HG03354 (cell line): Measurements from ENCODE around the gene KLHL2.

ENCODE experiments used
- ATAC-seq: cut with Tn5 transposase; IDR thresholded peaks from one replicate; pipeline ENCODE4 v1.9.1; 2021; ENCODE audit warnings: mild to moderate bottlenecking; ENCODE audit not compliant: unreplicated experiment, poor library complexity, severe bottlenecking

The KLHL2 gene

DNA sequence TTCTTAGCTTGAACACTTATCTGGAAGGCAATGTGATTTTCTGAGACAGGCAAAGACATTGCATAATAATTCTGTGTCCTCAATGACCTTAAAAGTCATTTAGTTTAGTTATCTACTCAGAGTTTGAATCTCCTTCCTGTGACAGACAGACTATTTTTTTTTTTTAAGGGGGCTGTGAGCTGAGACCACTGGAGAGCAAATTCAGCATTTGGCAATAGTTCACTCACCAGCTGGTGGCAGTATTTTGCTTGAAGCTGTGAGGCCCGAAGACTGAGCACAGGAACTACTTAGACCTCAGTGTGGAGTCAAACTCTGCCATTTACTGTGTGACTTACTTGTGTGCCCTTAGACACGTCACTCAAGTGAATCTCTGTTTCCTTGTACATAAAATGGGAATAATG is 148.5 kb downstream of the KLHL2 start:
- ATAC-seq = peak; percentile 67

DNA sequence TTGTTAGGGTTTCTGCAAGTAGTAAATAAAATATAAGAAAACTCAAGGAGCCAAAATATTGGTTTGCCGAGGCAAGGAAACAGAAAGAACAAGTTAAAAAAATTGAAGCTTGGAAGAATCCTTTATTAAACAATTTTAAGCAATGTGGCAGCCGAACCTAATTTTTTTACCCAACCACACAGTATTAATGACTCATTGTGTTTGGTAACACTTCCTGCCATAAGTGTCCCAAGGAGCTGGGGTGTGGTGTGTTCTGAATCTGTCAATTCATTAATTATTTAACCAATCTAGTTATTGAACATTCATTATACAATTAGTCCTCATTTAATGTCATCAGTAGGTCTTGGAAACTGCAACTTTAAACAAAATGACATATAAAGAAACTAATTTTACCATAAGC is 152.1 kb downstream of the KLHL2 start:
- ATAC-seq = peak; percentile 62

DNA sequence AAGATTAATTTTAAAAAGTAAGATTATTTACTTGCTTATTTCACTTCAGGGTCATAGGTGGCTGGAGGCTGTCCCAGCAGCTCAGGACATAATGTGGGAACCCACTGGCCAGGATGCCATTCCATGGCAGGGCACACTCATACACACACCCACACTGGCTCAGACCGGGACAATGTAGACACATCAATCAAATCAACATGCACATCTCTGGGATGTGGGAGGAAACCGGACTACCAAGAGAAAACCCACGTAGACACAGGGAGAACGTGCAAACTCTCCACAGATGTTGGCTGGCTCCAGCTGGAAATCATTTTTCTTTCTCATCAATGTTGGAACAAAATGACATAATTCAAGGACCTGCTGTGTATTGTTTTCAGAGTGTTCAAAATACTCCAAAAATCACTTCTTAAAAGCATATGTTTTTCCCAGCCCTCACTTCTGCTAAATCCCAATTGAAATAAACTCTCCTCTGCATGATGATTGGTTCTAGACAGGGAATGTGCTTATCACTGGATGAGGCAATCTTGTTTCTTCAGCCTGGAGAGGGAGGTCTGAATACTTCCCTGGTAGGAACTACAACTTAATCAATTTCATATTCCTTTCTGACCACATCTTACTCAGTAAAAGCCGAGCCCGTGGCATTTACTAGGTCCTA is 152.8 kb downstream of the KLHL2 start:
- no peak for ATAC-seq

DNA sequence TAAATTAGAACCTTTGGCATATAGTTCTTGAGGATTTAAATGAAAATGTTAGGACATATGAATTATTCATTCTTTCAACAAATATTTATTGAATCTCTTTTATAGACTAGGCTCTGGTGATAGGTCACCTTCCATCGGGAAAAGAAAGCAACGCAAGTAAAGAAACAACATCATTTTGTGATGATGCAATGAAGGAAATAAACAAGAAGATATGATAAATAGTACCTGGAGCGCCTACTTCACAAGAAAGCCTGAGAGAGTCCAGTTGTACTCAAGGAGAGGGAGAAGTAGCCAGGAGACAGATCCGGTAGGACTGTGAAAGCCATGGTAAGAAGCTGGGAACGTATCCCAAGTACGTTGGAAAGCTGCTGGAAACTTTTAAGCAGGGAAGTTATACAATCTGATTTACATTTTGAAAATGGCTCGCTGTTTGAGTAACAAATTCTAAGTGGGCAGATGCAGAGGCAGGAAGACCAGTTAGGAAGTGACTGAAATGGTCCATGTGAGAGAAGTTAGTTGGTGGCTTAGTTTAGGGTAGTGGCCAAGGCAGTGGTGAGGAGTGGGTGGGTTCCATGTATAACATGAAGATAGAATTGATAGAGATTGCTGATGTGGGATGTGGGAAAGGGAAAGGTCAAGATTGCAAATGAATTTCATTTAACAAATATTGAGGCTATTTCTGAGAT is 153.8 kb downstream of the KLHL2 start:
- ATAC-seq = no peak

DNA sequence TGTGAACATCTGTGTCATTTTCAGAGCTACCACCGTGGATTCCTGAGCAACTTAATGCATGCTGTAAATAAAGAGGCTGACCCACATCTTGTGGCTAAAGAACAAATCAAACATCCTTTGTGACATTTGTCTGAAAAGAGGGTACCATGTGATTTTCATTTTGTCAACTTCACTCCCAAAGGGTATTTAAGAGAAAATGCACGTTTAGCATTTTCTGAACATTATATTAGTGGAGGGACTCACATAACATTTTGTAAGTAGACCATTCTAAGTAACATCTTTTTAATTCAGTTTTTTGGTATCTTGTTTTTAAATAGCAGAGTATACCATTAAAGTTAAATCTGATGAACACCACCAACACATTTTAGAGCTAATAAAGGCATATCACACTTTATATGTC is 154.4 kb downstream of the KLHL2 start:
- ATAC-seq = no peak

DNA sequence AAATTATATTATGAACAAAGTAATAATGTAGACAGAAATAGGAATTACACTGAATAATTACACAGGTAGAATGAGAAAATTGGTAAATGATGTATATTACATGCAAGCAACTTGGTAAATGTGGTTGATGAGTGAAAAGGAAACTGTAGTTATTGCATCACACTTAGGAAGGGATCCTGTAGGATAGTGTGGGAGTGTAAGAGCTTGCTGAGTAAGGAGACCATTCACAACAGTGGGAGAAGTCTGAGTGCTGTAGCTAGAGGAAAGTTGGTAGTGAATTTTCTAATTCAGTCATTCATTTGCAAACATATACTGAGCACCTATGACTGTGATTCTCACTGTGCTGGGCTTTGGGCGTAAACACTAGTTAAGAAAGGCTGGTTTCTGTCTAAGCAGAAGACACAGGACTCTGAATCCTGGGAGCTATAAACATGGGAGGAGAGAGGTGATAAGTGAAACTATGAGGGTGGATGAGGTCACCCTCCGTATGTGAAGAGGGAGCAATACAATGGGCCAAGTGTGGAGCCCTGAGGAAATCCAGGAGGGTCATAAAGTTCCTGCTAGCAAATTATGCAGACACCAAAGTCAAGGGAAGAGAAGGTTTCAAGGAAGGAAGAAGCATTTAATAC is 157.2 kb downstream of the KLHL2 start:
- ATAC-seq = no peak

DNA sequence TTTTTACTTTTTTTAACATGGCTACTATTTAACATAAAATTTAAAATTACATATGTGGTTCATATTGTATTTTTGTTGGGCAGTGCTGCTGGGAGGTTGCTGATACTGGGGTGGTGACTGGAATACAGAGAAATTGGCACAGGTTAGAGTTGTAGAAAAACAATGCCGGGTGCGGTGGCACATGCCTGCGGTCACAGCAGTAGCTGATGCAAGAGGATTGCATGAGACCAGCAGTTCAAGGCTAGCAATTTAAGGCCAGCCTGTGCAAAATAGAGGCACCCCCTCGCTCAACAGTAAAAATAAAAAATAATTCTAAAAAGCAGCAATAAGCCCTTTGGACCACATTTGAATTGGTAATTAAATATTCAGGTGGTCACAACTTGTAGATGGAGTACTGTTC is 159.7 kb downstream of the KLHL2 start:
- ATAC-seq = no peak

DNA sequence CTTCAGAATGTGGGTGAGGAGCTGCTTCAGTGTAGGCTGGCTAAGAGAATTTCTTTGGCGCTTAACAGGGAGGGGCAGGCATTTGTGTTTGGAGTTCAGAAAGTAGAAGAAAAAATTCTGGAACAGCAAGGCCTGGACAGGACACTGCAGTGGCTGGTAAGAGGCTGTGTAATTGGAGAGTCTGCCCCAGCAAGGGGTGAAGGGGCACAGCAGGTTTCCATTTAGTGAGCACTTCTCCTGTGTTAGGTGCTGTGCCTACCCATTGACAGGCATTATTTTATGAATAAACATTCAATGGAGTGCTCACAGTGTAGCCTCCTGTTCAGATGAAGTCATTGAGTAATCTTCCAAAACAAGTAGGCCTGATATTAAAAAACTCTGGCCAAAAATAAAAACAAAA is 160.8 kb downstream of the KLHL2 start:
- ATAC-seq = no peak

DNA sequence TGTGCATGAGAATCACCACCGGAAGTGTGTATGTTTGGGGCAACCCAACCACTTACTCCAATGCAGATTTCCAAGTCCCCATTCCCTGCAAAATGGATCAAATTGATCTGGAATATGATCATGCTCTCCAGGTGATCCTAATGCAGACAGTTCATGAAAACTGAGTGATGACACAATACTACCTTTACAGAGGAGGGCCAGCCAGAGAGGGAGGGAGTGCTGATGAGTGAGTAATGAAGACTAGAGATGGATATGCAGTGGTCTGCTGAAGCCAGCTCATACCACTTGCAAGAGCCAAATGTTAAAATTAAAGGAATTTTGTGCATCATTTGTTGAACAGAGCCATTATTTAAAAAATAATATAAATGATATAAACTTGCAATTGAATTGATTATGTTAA is 161.2 kb downstream of the KLHL2 start:
- ATAC-seq = no peak

DNA sequence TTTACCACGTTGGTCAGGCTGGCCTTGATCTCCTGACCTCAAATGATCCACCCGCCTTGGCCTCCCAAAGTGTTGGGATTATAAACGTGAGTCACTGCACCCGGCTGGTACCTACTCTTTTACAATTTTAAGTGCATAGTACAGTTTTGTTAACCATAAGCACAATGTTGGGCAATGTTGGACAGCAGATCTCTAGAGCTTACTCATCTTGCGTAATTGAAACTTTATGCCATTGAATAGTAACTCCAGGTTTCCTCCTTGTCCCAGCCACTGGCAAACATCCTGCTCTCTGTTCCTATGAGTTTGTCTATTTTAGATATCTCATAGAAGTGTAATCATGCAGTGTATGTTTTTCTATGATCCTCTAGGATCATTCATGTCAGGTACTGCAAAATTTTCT is 162.2 kb downstream of the KLHL2 start:
- no peak for ATAC-seq

DNA sequence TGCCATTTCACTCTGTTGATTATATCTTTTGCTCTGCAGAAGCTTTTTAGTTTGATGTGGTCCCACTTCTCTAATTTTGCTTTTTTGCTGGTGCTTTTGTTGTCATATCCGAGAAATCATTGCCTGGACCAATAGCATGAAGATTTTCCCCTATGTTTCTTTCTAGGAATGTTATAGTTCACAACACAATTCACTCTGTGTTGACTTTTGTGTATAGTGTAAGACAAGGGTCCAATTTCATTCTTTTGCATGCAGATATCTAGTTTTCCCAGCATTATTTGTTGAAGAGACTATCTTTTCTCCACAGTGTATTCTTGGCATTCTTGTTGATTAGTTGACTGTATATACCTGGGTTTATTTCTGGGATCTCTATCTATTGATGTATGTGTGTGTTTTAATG is 163.2 kb downstream of the KLHL2 start:
- no peak for ATAC-seq
